ENCODE results near the gene NPC1L1.

DNA sequence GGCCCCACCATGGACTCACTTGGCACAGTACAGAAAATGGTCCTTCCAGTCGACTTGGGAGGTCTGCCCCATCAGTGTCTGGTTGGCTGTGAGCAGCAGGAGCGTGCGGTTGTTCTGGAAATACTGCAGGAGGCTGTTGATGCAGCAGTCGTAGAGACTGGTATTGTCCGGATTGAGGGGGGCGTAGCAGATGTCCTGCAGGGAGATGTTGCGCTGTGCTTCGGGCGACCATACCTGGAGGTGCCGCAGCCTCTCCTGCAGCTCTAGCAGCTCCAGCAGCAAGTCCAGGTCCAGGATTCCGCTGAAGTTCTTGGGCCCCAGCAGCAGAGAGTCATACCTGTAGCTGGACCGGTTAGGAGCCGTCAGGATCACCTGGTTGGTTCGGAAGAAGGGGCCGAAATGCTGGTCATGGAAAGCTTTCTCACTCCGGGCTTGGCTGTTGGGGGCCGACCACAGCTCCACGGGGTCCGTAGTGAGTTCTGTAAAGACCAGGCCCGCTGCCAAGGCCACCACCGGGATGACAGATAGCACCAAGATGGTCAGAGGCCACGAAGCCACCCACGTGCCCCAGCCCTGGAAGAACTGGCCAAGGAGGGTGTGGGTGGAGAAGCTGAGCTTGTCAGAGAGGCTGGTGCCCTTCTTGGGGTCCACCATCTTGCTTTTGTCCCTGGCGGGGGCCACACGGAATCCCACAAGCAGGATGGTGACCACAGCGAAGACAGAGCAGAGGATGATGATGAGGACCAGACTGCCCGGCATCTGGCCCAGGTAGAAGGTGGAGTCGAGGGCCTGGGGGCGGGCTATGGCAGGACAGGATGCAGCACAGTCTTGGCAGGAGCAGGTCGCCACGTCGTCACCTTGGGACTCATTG lies 2.1 kb downstream of the NPC1L1 start:
- TF ChIP-seq YY1 (IDR thresholded peaks at IDR 0.05; ENCODE audit: insufficient read depth, insufficient read length), result no peak
- TF ChIP-seq ZNF274 (IDR thresholded peaks at IDR 0.05; ENCODE audit: low read depth, low read length), result no peak
- no peak for TF ChIP-seq SUZ12 (IDR thresholded peaks at IDR 0.05; ENCODE audit: extremely low read depth, insufficient read depth, insufficient read length)
